GM12878 (cell line): ENCODE measurements around the gene CCNY. TPM values are rescaled to one million over a fixed set of nuclear protein-coding genes. Genes with fewer than 3 reads are reported as not detected.

ENCODE experiments used
- BACH1 ChIP-seq: fragments of 450-650 bp; IDR thresholded peaks from 2 replicates; pipeline ENCODE4 v1.6.1; 2017; ENCODE audit warnings: mild to moderate bottlenecking, borderline replicate concordance
- BHLHE40 ChIP-seq, 2 experiments: fragments of 450-650 bp in 1 of 2; IDR thresholded peaks; 2 replicates each; pipeline ENCODE4 v1.6.1; 2011 to 2017; ENCODE audit warnings: low read depth in 2 of 2, borderline replicate concordance in 1 of 2, improper control_type of control experiment in 1 of 2, low read length in 1 of 2, mild to moderate bottlenecking in 1 of 2
- CHD2 ChIP-seq: IDR thresholded peaks from 2 replicates; pipeline ENCODE4 v1.6.1; 2011; ENCODE audit warnings: low read depth, low read length, improper control_type of control experiment, borderline replicate concordance
- DPF2 ChIP-seq: fragments of 450-650 bp; IDR thresholded peaks from 2 replicates; pipeline ENCODE4 v1.6.1; 2017; ENCODE audit warnings: mild to moderate bottlenecking
- ETV6 ChIP-seq, 2 experiments: fragments of 450-650 bp in 1 of 2; IDR thresholded peaks in 1 of 2; conservative IDR thresholded peaks in 1 of 2; 2 replicates each; pipeline ENCODE4 v1.6.1; 2014; ENCODE audit warnings: antibody characterized with exemption in 1 of 2, borderline replicate concordance in 1 of 2, low read depth in 1 of 2, mild to moderate bottlenecking in 1 of 2, moderate library complexity in 1 of 2
- GABPA ChIP-seq: IDR thresholded peaks from 2 replicates; pipeline ENCODE4 v1.6.1; 2014; ENCODE audit warnings: antibody characterized with exemption, low read depth, mild to moderate bottlenecking, inconsistent platforms
- MYC ChIP-seq: IDR thresholded peaks from 2 replicates; pipeline ENCODE4 v1.6.1; 2011; ENCODE audit warnings: mild to moderate bottlenecking, low read length, moderate library complexity, inconsistent platforms; ENCODE audit not compliant: insufficient read depth, insufficient replicate concordance, insufficient read length, severe bottlenecking
- POLR2A ChIP-seq: IDR thresholded peaks from 2 replicates; pipeline ENCODE4 v1.6.1; 2011; ENCODE audit warnings: low read depth, mild to moderate bottlenecking, low read length
- RFX5 ChIP-seq: IDR thresholded peaks from 2 replicates; pipeline ENCODE4 v1.6.1; 2011; ENCODE audit warnings: low read depth, low read length, improper control_type of control experiment
- TCF12 ChIP-seq: IDR thresholded peaks from 2 replicates; pipeline ENCODE4 v1.6.1; 2011; ENCODE audit warnings: low read depth, mild to moderate bottlenecking, low read length
- ZNF622 ChIP-seq: fragments of 450-650 bp; IDR thresholded peaks from 2 replicates; pipeline ENCODE4 v1.6.1; 2017; ENCODE audit warnings: mild to moderate bottlenecking, inconsistent platforms
- polyA plus RNA-seq, 11 experiments: library from polyadenylated mRNA; depleted of rRNA in 4 of 11; unstranded in 6 of 11; stranded (reverse) in 5 of 11; fragments of >200 nt; fragmentation: Nextera tagmentation in 4 of 11; fragmentation: Illumina TruSeq in 1 of 11; extraction: Ambion mirVana in 4 of 11; extraction: Trizol in 1 of 11; gene quantifications; 1 replicate in 1 of 11; 2 replicates in 10 of 11; pipeline versions ENCODE4 v1.2.1 to v1.2.3, GENCODE V29; 2011 to 2016; ENCODE audit warnings: inconsistent platforms in 2 of 11, missing spikeins in 2 of 11, low read depth in 1 of 11
- total RNA-seq, 4 experiments: library from RNA; depleted of rRNA in 3 of 4; stranded (reverse); fragments of >200 nt in 3 of 4; fragmentation: Illumina TruSeq in 1 of 4; extraction: Trizol in 1 of 4; gene quantifications; 2 replicates each; pipeline versions ENCODE4 v1.2.1 to v1.2.3, GENCODE V29; 2013 to 2021
- TF ChIP-seq, protein P1 (sequence below): fragments of 450-650 bp; IDR thresholded peaks from 2 replicates; pipeline ENCODE4 v1.6.1; 2017; ENCODE audit warnings: mild to moderate bottlenecking, low read depth, inconsistent platforms; ENCODE audit not compliant: poor library complexity, severe bottlenecking
- TF ChIP-seq, protein P2 (sequence below): fragments of 450-650 bp; IDR thresholded peaks from 2 replicates; pipeline ENCODE4 v1.6.1; 2017; ENCODE audit warnings: borderline replicate concordance
- TF ChIP-seq, protein P3 (sequence below): fragments of 450-650 bp; IDR thresholded peaks from 2 replicates; pipeline ENCODE4 v1.6.1; 2016; ENCODE audit warnings: mild to moderate bottlenecking, moderate library complexity, borderline replicate concordance
- TF ChIP-seq, protein P4 (sequence below): fragments of 450-650 bp; IDR thresholded peaks from 2 replicates; pipeline ENCODE4 v1.6.1; 2016; ENCODE audit warnings: mild to moderate bottlenecking
- TF ChIP-seq, protein P5 (sequence below), 3 experiments: IDR thresholded peaks in 2 of 3; conservative IDR thresholded peaks in 1 of 3; 2 replicates each; pipeline ENCODE4 v1.5.1; 2011; ENCODE audit warnings: low read depth in 3 of 3, low read length in 3 of 3, mild to moderate bottlenecking in 3 of 3, control low read depth in 2 of 3, moderate library complexity in 2 of 3, inconsistent platforms in 1 of 3, mixed read lengths in 1 of 3; ENCODE audit not compliant: control insufficient read depth in 2 of 3, insufficient read depth in 1 of 3; ENCODE audit errors: extremely low read depth in 1 of 3

CCNY gene
- total and polyA plus RNA-seq, 10 of the 15 experiments (the other 5 are each of a cell fraction or from before 2014, with no cell fraction given) = 3.6 to 50.0 (median 26.1) TPM

DNA sequence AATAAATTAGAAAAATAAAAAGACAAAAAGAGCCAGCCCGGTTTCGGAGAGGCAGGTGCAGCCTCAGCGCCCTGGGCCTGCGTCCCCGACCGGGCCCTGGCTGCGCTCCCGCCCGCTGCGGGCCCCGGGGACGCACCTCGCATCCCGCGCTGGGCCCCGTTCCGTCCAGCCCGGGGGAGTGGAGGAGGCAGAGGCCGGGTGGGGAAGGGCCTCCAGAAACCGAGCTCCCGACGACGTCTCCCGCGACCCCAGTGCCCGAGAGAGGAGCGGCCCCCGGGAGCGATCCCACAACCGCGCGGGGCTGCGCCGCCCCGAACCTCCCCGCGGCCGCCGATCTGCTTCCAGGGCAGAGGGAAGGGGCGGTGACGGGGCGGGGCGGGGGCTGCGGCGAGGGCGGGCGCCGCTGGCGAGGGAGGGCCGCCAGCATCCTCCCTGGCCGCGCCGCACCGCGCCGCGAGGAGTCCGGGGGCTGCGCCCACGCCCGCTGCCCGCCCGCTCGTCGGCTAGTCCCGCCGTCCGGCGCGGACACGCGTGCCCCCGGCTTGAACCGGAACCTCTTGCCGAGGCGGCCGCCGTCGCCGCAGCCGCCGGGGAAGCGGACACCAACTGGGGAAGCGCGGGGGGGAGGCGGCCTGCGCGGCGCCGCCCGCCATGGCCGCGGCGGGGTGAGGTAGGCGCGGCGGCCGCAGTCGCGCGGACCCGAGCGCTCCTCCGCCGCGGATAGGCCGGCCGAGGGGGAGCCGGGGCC is at the start of gene CCNY (continued):
- TF ChIP-seq, protein P1, sequence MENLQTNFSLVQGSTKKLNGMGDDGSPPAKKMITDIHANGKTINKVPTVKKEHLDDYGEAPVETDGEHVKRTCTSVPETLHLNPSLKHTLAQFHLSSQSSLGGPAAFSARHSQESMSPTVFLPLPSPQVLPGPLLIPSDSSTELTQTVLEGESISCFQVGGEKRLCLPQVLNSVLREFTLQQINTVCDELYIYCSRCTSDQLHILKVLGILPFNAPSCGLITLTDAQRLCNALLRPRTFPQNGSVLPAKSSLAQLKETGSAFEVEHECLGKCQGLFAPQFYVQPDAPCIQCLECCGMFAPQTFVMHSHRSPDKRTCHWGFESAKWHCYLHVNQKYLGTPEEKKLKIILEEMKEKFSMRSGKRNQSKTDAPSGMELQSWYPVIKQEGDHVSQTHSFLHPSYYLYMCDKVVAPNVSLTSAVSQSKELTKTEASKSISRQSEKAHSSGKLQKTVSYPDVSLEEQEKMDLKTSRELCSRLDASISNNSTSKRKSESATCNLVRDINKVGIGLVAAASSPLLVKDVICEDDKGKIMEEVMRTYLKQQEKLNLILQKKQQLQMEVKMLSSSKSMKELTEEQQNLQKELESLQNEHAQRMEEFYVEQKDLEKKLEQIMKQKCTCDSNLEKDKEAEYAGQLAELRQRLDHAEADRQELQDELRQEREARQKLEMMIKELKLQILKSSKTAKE = no peak
- TF ChIP-seq CHD2 = no peak
- TF ChIP-seq BHLHE40 (IDR thresholded peaks at IDR 0.05; ENCODE audit: borderline replicate concordance in 1 of 2, low read depth in 2 of 2, low read length in 1 of 2) = peak in 1 of 2 experiments; percentile 79; a peak in 2 of 4 replicates
- TF ChIP-seq POLR2A = peak; percentile 88
- TF ChIP-seq, protein P2, sequence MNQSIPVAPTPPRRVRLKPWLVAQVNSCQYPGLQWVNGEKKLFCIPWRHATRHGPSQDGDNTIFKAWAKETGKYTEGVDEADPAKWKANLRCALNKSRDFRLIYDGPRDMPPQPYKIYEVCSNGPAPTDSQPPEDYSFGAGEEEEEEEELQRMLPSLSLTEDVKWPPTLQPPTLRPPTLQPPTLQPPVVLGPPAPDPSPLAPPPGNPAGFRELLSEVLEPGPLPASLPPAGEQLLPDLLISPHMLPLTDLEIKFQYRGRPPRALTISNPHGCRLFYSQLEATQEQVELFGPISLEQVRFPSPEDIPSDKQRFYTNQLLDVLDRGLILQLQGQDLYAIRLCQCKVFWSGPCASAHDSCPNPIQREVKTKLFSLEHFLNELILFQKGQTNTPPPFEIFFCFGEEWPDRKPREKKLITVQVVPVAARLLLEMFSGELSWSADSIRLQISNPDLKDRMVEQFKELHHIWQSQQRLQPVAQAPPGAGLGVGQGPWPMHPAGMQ = no peak
- no peak for TF ChIP-seq ETV6 (conservative IDR thresholded peaks at IDR 0.05 in 1 of 2, IDR thresholded peaks at IDR 0.05 in 1 of 2; ENCODE audit: borderline replicate concordance in 1 of 2, low read depth in 1 of 2)
- TF ChIP-seq, protein P3, sequence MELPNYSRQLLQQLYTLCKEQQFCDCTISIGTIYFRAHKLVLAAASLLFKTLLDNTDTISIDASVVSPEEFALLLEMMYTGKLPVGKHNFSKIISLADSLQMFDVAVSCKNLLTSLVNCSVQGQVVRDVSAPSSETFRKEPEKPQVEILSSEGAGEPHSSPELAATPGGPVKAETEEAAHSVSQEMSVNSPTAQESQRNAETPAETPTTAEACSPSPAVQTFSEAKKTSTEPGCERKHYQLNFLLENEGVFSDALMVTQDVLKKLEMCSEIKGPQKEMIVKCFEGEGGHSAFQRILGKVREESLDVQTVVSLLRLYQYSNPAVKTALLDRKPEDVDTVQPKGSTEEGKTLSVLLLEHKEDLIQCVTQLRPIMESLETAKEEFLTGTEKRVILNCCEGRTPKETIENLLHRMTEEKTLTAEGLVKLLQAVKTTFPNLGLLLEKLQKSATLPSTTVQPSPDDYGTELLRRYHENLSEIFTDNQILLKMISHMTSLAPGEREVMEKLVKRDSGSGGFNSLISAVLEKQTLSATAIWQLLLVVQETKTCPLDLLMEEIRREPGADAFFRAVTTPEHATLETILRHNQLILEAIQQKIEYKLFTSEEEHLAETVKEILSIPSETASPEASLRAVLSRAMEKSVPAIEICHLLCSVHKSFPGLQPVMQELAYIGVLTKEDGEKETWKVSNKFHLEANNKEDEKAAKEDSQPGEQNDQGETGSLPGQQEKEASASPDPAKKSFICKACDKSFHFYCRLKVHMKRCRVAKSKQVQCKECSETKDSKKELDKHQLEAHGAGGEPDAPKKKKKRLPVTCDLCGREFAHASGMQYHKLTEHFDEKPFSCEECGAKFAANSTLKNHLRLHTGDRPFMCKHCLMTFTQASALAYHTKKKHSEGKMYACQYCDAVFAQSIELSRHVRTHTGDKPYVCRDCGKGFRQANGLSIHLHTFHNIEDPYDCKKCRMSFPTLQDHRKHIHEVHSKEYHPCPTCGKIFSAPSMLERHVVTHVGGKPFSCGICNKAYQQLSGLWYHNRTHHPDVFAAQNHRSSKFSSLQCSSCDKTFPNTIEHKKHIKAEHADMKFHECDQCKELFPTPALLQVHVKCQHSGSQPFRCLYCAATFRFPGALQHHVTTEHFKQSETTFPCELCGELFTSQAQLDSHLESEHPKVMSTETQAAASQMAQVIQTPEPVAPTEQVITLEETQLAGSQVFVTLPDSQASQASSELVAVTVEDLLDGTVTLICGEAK = peak; percentile 37; the same call in 1 of the 2 replicates
- TF ChIP-seq TCF12 = no peak
- no peak for TF ChIP-seq RFX5
- TF ChIP-seq, protein P4, sequence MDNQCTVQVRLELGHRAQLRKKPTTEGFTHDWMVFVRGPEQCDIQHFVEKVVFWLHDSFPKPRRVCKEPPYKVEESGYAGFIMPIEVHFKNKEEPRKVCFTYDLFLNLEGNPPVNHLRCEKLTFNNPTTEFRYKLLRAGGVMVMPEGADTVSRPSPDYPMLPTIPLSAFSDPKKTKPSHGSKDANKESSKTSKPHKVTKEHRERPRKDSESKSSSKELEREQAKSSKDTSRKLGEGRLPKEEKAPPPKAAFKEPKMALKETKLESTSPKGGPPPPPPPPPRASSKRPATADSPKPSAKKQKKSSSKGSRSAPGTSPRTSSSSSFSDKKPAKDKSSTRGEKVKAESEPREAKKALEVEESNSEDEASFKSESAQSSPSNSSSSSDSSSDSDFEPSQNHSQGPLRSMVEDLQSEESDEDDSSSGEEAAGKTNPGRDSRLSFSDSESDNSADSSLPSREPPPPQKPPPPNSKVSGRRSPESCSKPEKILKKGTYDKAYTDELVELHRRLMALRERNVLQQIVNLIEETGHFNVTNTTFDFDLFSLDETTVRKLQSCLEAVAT = 0 out of 2 replicates have a peak, but pooled peaks have one; percentile 8
- TF ChIP-seq DPF2 = 0 out of 2 replicates have a peak, but pooled peaks have one; percentile 44
- TF ChIP-seq, protein P5, sequence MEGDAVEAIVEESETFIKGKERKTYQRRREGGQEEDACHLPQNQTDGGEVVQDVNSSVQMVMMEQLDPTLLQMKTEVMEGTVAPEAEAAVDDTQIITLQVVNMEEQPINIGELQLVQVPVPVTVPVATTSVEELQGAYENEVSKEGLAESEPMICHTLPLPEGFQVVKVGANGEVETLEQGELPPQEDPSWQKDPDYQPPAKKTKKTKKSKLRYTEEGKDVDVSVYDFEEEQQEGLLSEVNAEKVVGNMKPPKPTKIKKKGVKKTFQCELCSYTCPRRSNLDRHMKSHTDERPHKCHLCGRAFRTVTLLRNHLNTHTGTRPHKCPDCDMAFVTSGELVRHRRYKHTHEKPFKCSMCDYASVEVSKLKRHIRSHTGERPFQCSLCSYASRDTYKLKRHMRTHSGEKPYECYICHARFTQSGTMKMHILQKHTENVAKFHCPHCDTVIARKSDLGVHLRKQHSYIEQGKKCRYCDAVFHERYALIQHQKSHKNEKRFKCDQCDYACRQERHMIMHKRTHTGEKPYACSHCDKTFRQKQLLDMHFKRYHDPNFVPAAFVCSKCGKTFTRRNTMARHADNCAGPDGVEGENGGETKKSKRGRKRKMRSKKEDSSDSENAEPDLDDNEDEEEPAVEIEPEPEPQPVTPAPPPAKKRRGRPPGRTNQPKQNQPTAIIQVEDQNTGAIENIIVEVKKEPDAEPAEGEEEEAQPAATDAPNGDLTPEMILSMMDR (IDR thresholded peaks at IDR 0.05 in 2 of 3, conservative IDR thresholded peaks at IDR 0.05 in 1 of 3; ENCODE audit: control insufficient read depth in 2 of 3, extremely low read depth in 1 of 3, insufficient read depth in 1 of 3, low read depth in 3 of 3, low read length in 3 of 3) = no peak
- TF ChIP-seq ZNF622 = no peak
- no peak for TF ChIP-seq MYC
- peak; percentile 81 for TF ChIP-seq BACH1
- peak; percentile 73; the same call in 1 of the 2 replicates for TF ChIP-seq GABPA
